GM12878 (cell line): ENCODE data around the gene BBS9. TPM values are rescaled to one million over a fixed set of nuclear protein-coding genes. Genes with fewer than 3 reads are reported as not detected.

Source experiments
- ATAC-seq: fragments of 200-7000 bp; cut with Tn5 transposase; 3 replicates; pipeline ENCODE4 v1.9.1; 2020; ENCODE audit warnings: mild to moderate bottlenecking, moderate library complexity
- BruUV-seq: library from RNA; stranded (reverse); fragments of 400-500 nt; replicated peaks from 2 replicates; lab custom pipeline; 2021; lab: Mats Ljungman, UMichigan
- CTCF ChIA-PET: fragments of 300-600 bp; sonication (Branson Sonifier 250); formaldehyde crosslinking; extraction: SDS; loops from one replicate; lab custom pipeline; 2021; ENCODE audit warnings: inconsistent platforms; lab: Yijun Ruan, JAX
- POLR2A ChIA-PET: fragments of 350-600 bp; formaldehyde crosslinking; extraction: SDS; loops from one replicate; lab custom pipeline; 2021; ENCODE audit warnings: inconsistent platforms; lab: Charles Lee
- RAD21 ChIA-PET: fragments of 300-600 bp; sonication (Branson Sonifier 250); formaldehyde crosslinking; loops from one replicate; lab custom pipeline; 2023; ENCODE audit warnings: antibody characterized with exemption; ENCODE audit not compliant: unreplicated experiment; lab: Charles Lee
- SMC1A ChIA-PET: fragments of 300-600 bp; sonication (Branson Sonifier 250); formaldehyde crosslinking; loops from one replicate; lab custom pipeline; 2023; ENCODE audit not compliant: unreplicated experiment, uncharacterized antibody; lab: Charles Lee
- DNase-seq: peaks from one replicate; pipeline ENCODE4 v3.0.0-alpha.2; 2011; ENCODE audit warnings: low read depth, low spot score
- FAIRE-seq: peaks from 3 replicates; lab custom pipeline; 2011; peaks lifted over from hg19 to GRCh38; lab: Jason Lieb, UNC
- H2AFZ ChIP-seq: 2 replicates; pipeline ENCODE4 v1.6.0; 2011; ENCODE audit warnings: low read depth, low read length, control low read depth; ENCODE audit not compliant: control insufficient read depth
- H3K27ac ChIP-seq: 2 replicates; pipeline ENCODE4 v1.5.1; 2011; ENCODE audit warnings: control low read depth; ENCODE audit not compliant: control insufficient read depth, insufficient read depth
- H3K27me3 ChIP-seq, 2 experiments: replicated peaks in 1 of 2; 2 replicates each; pipeline versions ENCODE4 v1.6.0 to v1.6.1; 2011; ENCODE audit warnings: low read length in 1 of 2; ENCODE audit not compliant: control insufficient read depth in 2 of 2, insufficient read depth in 2 of 2
- H3K36me3 ChIP-seq, 2 experiments: 2 replicates each; pipeline ENCODE4 v1.5.1; 2011; ENCODE audit warnings: low read length in 1 of 2; ENCODE audit not compliant: control insufficient read depth in 2 of 2, insufficient read depth in 2 of 2
- H3K4me1 ChIP-seq: 2 replicates; pipeline ENCODE4 v1.6.1; 2011; ENCODE audit warnings: mild to moderate bottlenecking, low read length, moderate library complexity, mixed read lengths; ENCODE audit not compliant: control insufficient read depth, insufficient read depth
- H3K4me2 ChIP-seq: 2 replicates; pipeline ENCODE4 v1.6.0; 2011; ENCODE audit warnings: control low read depth; ENCODE audit not compliant: control insufficient read depth, insufficient read depth
- H3K4me3 ChIP-seq: fragments of 200-600 bp; sonication (generic); 2 replicates; pipeline ENCODE4 v1.5.1; 2016
- H3K79me2 ChIP-seq: 2 replicates; pipeline ENCODE4 v1.6.0; 2011; ENCODE audit warnings: low read length; ENCODE audit not compliant: control insufficient read depth, insufficient read depth
- H3K9ac ChIP-seq: 2 replicates; pipeline ENCODE4 v1.8.0; 2011; ENCODE audit warnings: low read length, control low read depth, mixed read lengths; ENCODE audit not compliant: control insufficient read depth, insufficient read depth
- H3K9me3 ChIP-seq: replicated peaks from 3 replicates; pipeline ENCODE4 v1.5.1; 2011; ENCODE audit warnings: mild to moderate bottlenecking, low read length; ENCODE audit not compliant: control insufficient read depth, insufficient read depth
- H4K20me1 ChIP-seq: 2 replicates; pipeline ENCODE4 v1.6.0; 2011; ENCODE audit not compliant: control insufficient read depth, insufficient read depth
- BCL3 ChIP-seq: IDR thresholded peaks from 2 replicates; pipeline ENCODE4 v1.6.1; 2011; ENCODE audit warnings: borderline replicate concordance, low read depth, mild to moderate bottlenecking, moderate library complexity, low read length; ENCODE audit not compliant: insufficient read depth, poor library complexity, severe bottlenecking
- BRCA1 ChIP-seq: IDR thresholded peaks from 2 replicates; pipeline ENCODE4 v1.6.1; 2011; ENCODE audit warnings: low read depth, low read length, improper control_type of control experiment
- DPF2 ChIP-seq: fragments of 450-650 bp; IDR thresholded peaks from 2 replicates; pipeline ENCODE4 v1.6.1; 2017; ENCODE audit warnings: mild to moderate bottlenecking
- ESRRA ChIP-seq: IDR thresholded peaks from 2 replicates; pipeline ENCODE4 v1.6.1; 2012; ENCODE audit warnings: mild to moderate bottlenecking, low read length, improper control_type of control experiment
- EZH2 ChIP-seq: IDR thresholded peaks from 2 replicates; pipeline ENCODE4 v1.6.1; 2012; ENCODE audit warnings: low read depth, mild to moderate bottlenecking, control low read depth, inconsistent platforms, low read length, borderline replicate concordance; ENCODE audit not compliant: control insufficient read depth
- HCFC1 ChIP-seq: fragments of 150-350 bp; IDR thresholded peaks from 2 replicates; pipeline ENCODE4 v1.6.1; 2014; ENCODE audit warnings: low read length
- IKZF1 ChIP-seq: fragments of 450-650 bp; conservative IDR thresholded peaks from 2 replicates; pipeline ENCODE4 v1.6.1; 2017; ENCODE audit warnings: antibody characterized with exemption, mild to moderate bottlenecking
- MTA2 ChIP-seq: fragments of 450-650 bp; IDR thresholded peaks from 2 replicates; pipeline ENCODE4 v1.6.1; 2016; ENCODE audit warnings: low read depth, mild to moderate bottlenecking, moderate library complexity
- NFYB ChIP-seq: IDR thresholded peaks from 2 replicates; pipeline ENCODE4 v1.6.1; 2011; ENCODE audit warnings: low read depth, mild to moderate bottlenecking, low read length, improper control_type of control experiment, moderate library complexity; ENCODE audit not compliant: insufficient read depth
- RAD51 ChIP-seq: fragments of 450-650 bp; IDR thresholded peaks from 2 replicates; pipeline ENCODE4 v1.6.1; 2016; ENCODE audit warnings: moderate library complexity, mild to moderate bottlenecking, inconsistent platforms
- RCOR1 ChIP-seq: conservative IDR thresholded peaks from 2 replicates; pipeline ENCODE4 v1.6.1; 2012; ENCODE audit warnings: low read depth, low read length, improper control_type of control experiment
- SIX5 ChIP-seq: IDR thresholded peaks from 2 replicates; pipeline ENCODE4 v1.6.1; 2011; ENCODE audit warnings: mild to moderate bottlenecking, low read depth, low read length, moderate library complexity; ENCODE audit not compliant: severe bottlenecking
- SREBF2 ChIP-seq: IDR thresholded peaks from 2 replicates; pipeline ENCODE4 v1.6.1; 2012; ENCODE audit warnings: mild to moderate bottlenecking, low read length
- TBL1XR1 ChIP-seq: IDR thresholded peaks from 2 replicates; pipeline ENCODE4 v1.6.1; 2012; ENCODE audit warnings: low read depth, low read length, improper control_type of control experiment
- TCF12 ChIP-seq: IDR thresholded peaks from 2 replicates; pipeline ENCODE4 v1.6.1; 2011; ENCODE audit warnings: low read depth, mild to moderate bottlenecking, low read length
- WRNIP1 ChIP-seq: IDR thresholded peaks from 2 replicates; pipeline ENCODE4 v1.6.1; 2011; ENCODE audit warnings: low read depth, low read length, improper control_type of control experiment, borderline replicate concordance
- YBX1 ChIP-seq: fragments of 450-650 bp; IDR thresholded peaks from 2 replicates; pipeline ENCODE4 v1.6.1; 2016; ENCODE audit warnings: antibody characterized with exemption
- ZNF622 ChIP-seq: fragments of 450-650 bp; IDR thresholded peaks from 2 replicates; pipeline ENCODE4 v1.6.1; 2017; ENCODE audit warnings: mild to moderate bottlenecking, inconsistent platforms
- WGBS: methylation state at CpG from one replicate; pipeline ENCODE4 v1.1.6; 2016; ENCODE audit warnings: low lambda C conversion rate; ENCODE audit not compliant: insufficient replicate concordance, insufficient coverage; ENCODE audit errors: missing lambda C conversion rate; 5-methylcytosine and 5-hydroxymethylcytosine counted together
- in situ Hi-C: fragments of 300-500 bp; cut with MboI; formaldehyde crosslinking; loops from 9 replicates; pipeline ENCODE4 v1.14.3; 2018; ENCODE audit warnings: mixed read lengths
- intact Hi-C: fragments of 100-400 bp; cut with micrococcal nuclease; formaldehyde crosslinking; loops from one replicate; pipeline ENCODE4 v1.14.2; 2022; ENCODE audit not compliant: unreplicated experiment
- polyA plus RNA-seq, 11 experiments: library from polyadenylated mRNA; depleted of rRNA in 4 of 11; unstranded in 6 of 11; stranded (reverse) in 5 of 11; fragments of >200 nt; fragmentation: Nextera tagmentation in 4 of 11; fragmentation: Illumina TruSeq in 1 of 11; extraction: Ambion mirVana in 4 of 11; extraction: Trizol in 1 of 11; gene quantifications; 1 replicate in 1 of 11; 2 replicates in 10 of 11; pipeline versions ENCODE4 v1.2.1 to v1.2.3, GENCODE V29; 2011 to 2016; ENCODE audit warnings: inconsistent platforms in 2 of 11, missing spikeins in 2 of 11, low read depth in 1 of 11
- total RNA-seq, 4 experiments: library from RNA; depleted of rRNA in 3 of 4; stranded (reverse); fragments of >200 nt in 3 of 4; fragmentation: Illumina TruSeq in 1 of 4; extraction: Trizol in 1 of 4; gene quantifications; 2 replicates each; pipeline versions ENCODE4 v1.2.1 to v1.2.3, GENCODE V29; 2013 to 2021

Gene BBS9
- total and polyA plus RNA-seq, 10 of the 15 experiments (the other 5 are each of a cell fraction or from before 2014, with no cell fraction given) = 1.2 to 5.6 (median 2.3) TPM

- in situ Hi-C loops (no loop called here), intact Hi-C loops (no loop called here)
- Histone ChIP-seq H3K27ac (no peak overlapping the region), H3K9ac (no peak overlapping the region), H4K20me1 (no peaks in the 10 kb centered on the region), H3K9me3 (no peaks in the 10 kb centered on the region), H3K79me2 (no peaks in the 10 kb centered on the region), H3K4me3 (no peak overlapping the region), H3K27me3 (no peaks in the 10 kb centered on the region), H3K36me3 (no peaks in the 10 kb centered on the region), H2AFZ (no peak overlapping the region), H3K4me1 (no peaks in the 10 kb centered on the region), H3K4me2 (no peak overlapping the region)
- POLR2A ChIA-PET = no interaction called here
- SMC1A ChIA-PET = no interaction called here
- 45% methylated on average over 3 of the region's 3 CpGs for WGBS
- RAD21 ChIA-PET = no interaction called here
- BruUV-seq = no TSS peak
- CTCF ChIA-PET = no interaction called here
- FAIRE-seq (no peak), DNase-seq (no peak), ATAC-seq (no peak)
- TF ChIP-seq MTA2 (no peak), HCFC1 (no peak), TCF12 (no peak), SREBF2 (no peak), ESRRA (no peak), RCOR1 (no peak), RAD51 (no peak), NFYB (no peak), ZNF622 (no peak), WRNIP1 (no peak), YBX1 (no peak), SIX5 (no peak), TBL1XR1 (no peak), BCL3 (no peak), EZH2 (no peak), DPF2 (no peak), IKZF1 (no peak), BRCA1 (no peak)
These were observed 421.6 kb downstream of the BBS9 start for GRCh38 chr7:33550979-33551378.
